NOMO-1 treated with dmso at 0.1 percent for 144 hours (cell line): ENCODE measurements around the gene SOX2.

Experiments
- DNase-seq: peaks from one replicate; lab custom pipeline; 2025; ENCODE audit not compliant: unreplicated experiment; lab: John Stamatoyannopoulos, UW

SOX2 gene

DNA sequence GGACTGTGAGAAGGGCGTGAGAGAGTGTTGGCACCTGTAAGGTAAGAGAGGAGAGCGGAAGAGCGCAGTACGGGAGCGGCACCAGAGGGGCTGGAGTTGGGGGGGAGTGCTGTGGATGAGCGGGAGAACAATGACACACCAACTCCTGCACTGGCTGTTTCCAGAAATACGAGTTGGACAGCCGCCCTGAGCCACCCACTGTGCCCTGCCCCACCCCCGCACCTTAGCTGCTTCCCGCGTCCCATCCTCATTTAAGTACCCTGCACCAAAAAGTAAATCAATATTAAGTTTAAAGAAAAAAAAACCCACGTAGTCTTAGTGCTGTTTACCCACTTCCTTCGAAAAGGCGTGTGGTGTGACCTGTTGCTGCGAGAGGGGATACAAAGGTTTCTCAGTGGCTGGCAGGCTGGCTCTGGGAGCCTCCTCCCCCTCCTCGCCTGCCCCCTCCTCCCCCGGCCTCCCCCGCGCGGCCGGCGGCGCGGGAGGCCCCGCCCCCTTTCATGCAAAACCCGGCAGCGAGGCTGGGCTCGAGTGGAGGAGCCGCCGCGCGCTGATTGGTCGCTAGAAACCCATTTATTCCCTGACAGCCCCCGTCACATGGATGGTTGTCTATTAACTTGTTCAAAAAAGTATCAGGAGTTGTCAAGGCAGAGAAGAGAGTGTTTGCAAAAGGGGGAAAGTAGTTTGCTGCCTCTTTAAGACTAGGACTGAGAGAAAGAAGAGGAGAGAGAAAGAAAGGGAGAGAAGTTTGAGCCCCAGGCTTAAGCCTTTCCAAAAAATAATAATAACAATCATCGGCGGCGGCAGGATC, at the start of gene SOX2:
Gene SOX2, plus strand, starts transcription at position 601 of the 811 bp plus-strand sequence. CDS start 436 bp downstream, outside the sequence.
- DNase-seq, result no peak

DNA sequence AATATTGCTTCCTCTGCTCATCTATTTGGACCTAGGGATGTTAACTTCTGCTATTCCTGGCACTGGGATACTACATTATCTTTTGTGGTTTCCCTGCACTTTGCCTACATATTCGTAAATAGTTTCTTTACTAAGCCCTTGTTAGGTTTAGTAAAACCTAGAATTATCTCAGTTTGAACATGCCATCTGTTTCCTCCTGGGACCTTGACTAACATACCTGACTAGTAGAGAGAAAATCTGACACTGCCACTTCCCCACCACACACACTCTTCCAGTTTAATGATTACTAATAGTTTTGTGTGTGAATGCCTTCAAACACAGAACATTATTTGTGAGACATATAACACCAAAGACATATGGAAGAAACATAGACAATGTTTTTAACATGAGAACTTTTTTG, 28.2 kb upstream of the SOX2 start:
- DNase-seq, result no peak

DNA sequence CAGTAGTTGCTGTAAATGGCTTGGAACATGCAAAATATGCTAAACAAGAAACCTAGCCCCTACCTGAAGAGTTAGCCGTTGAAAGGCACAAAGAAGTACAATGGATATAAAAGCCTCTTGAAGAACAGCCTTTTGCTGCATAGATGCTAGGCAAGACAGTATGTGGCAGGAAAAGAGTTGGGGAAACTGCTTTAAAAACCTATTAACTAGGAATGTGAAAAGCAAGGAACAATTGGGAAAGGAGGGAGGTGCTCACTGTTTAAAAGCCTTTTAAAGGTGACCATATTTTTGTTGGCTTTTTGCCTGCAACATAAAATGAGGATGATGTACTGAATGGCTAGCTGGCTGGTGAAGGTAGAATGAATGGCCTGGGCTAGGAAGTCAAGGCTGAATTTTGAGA, 24.5 kb upstream of the SOX2 start:
- no peak for DNase-seq

DNA sequence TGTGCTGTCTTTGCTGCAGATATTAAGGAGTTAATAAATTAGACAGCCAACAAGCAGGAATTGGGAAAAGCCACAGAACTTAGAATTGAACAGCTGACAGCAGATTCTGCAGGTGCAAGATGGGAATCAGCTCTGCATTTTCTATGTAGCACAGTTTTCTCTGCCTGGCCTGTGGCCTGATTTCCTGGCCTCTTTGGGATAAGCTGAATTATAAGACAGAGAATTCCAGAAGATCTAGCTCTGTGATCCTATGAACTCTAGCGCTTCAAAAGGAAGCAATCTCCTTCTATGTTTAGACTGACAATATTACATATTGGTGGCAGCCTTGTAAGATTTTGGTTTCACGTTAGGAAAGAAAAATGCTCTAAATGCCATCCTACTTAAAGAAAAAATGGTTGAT, 24.0 kb upstream of the SOX2 start:
- no peak for DNase-seq

DNA sequence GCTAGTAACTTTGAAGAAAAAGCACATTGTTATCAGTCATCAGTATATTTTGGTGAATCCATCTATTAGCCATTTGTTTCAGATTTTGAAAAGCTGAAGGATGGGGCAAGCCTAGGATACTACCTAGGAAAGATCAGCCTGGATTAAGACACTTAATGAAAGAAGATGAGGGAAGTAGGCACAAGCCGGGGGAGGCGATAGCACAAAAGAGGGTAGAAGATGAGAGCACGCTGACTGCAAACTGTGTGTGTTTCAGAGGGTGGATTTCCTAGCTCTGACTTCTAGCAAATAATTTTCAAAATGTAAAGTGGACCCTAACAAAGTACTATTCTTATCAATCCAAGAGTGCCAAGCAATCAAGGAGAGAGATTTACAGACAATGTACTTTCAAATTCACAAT, 22.2 kb upstream of the SOX2 start:
- DNase-seq, result no peak

DNA sequence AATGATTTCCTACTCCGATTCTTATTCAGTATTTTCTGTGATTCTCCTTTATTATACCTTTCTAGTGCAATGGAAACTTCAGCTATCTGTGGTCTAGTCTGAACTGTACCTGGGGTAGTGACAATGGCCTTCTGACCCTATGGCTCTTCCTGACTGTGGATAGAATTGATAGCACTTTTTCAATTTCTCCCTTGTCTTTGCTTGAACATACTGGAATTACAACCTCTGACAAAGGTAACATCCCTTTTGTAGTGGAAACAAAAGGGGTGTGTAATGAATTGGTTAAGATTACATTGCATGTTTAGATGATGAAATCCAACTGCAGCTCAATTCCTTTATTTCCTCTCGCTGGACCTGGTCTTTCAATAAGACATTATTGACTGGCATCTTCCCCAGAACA, 21.0 kb upstream of the SOX2 start:
- no peak for DNase-seq

DNA sequence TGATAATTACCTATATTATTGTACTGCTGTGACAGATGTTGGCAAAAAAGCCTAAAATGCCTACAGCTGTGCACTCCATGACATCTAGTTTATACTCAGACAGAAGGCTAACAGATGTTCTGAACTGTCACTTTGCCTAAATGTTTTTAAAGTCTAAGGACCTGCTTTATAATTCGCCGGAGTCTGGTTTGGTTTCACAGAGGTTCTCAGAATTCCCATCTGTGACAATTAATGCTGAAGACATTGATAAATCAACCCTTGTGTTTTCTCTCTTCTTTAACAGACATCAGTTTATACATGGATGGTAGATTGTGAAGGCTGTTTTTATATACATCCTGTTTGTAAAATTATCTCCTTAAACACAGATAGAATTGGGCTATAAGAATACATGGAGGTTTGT, 19.8 kb upstream of the SOX2 start:
- no peak for DNase-seq

DNA sequence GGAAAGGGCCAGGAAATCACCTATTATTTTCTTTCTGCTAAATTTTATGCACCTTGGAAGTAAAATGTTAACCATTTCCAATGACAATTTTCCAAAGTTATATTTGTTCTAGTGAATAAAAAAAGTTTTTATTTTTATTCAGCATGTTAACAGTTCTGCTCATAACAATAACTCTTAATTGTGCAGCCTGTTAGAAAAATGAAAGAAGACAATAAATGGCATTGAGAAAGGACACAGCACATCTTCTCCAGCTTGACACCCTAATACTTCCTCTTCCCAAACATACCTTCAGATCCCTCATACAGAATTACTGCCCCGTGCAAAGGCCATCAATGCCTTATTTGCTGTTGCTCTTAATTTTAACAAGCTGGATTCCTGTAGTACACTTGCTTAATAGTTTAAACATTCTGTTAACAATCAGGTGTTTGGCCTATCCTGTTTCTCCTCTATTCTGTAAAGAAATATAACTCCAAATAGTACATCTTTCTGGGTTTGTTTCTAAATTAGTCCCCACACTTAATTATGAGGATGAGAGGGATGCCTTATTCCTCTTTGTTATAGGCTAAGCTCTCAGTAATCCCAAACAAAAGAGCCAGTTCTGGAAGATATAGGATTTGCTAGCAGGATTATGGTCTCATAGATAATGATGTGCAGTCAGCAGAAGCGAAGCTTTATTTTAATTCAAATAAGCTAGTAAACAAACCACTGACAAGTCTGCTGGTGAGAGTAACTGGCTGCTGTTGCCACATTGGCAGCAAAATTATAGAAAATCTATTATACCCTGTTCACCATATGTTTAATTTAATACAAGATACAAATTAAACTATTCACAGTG, 19.2 kb upstream of the SOX2 start:
- no peak for DNase-seq

DNA sequence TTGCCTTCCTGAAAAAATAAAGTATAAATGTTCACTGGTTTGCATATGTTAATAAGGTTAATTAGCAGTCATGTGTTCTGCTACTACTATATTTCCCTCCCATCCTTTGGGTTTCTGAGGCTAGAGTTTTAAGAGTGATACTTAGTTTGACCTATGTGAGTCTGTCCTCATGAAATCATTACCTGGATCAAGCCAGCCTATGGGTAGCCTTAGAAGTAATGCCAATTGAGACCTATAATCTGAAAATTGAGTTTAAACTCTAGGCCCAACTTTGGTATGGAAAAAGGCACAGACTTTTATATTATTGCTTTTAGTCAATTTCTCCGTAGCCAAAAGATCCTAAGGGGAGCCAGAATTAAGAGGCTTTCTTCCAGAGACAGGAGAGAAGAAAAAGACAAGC, 18.4 kb upstream of the SOX2 start:
- DNase-seq, result no peak

DNA sequence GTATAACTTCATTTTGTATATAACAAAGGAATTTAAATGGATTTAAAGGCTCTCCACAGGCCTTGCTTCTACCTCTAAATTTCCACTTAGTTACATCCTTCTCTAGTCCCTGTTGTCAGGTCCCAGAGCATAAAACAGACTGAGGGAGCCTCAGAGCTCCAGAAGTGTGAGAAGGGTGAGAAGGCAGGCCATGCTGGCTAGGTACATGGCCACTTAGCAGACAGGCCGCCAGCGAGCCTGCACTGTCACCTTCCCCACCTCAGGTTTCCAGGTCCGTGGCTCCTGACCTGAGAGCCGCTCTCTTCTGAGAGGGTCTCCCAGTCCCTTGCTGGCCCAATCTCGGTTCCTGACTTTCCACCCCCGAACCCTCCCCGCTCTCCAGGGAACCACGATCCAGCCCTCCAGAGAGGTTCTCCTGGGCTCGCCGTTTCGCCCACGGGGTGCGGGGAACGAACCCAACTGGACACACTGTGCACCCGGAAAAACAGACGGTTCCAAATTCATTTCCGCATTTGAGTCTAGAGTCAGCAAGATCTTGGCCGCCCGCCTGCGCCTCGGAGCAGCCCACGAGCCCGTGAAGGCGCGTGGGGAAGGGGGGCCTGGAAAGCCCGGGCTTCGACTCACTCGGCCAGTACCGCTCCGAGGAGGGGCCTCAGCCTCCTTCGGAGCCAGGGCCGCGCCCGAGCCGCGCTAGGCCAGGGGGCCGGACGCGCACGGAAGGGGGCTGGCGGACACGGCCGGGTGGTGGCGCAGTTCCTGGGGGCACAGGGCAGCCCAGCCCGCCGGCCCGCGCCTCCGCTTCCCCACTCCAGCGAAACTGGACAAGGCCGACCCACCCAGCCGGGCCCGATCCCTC, 16.7 kb upstream of the SOX2 start:
- DNase-seq, result no peak

DNA sequence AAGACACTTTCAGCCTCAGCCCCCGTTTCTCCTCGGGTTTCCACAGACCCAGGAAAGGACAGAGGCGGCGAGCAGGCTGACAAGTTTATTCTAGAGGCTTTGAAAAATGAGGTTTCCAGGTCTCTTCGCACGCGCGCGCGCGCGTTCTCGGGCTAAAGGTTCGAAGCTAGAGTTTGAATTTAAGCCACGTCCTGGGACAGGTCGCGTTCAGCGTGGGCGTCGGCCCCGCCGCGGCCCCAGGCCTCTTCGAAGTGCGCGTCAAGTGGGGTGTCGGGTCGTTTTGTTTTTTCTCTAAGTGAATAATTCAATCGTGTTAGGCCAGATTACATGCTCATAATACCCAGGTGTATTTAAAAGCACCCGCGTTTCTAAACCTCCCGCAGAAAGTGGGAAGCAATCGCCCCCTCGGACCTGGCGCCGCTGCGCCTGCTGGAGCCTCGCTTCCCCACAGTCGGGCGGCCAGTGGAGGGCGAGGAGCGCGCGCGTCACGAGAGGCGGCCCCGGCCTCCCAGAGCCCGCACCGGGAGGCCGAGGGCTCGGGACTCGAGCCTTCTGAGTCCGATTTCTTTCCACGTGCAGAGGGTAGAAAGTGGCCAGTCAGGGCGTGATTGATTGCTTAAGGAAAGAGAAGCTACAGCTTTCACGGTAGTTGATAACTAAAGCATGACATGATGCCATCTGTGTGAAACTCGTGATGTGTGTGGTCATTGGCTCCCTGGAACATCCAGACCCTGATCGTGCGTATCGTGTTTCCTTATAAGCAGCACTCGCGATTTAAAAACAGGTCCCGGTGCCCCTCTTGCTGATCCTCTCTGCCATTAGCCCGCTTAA, 15.8 kb upstream of the SOX2 start:
- DNase-seq, result no peak

DNA sequence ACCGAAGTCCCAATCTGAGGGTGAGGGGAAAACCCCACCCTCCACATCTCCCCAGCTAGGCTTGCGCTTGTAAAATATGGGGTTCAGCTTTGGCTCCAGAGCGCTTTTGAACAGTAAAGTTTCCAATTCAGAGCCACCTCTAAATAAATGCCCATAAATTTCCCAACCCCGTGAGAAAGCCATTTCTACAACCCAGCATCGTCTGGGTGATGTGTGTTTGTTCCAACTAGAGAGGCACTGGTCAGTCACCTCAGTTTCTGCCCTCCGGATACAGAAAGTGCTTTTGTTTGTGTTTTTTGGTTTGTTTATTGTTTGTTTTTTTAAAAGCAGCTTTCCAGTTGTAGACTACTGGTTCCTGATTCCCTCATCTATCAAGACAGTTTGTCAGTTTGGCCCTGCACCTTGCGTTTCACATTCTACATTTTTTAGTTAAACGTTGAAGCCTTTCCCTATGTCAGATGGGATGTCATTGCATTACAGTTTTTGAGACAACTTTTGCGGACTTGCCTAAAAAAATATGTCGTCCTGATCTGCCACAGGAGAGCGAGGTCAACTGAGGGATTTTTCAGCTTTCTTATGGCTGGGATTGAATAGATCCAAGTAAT, 15.0 kb upstream of the SOX2 start:
- DNase-seq, result no peak

DNA sequence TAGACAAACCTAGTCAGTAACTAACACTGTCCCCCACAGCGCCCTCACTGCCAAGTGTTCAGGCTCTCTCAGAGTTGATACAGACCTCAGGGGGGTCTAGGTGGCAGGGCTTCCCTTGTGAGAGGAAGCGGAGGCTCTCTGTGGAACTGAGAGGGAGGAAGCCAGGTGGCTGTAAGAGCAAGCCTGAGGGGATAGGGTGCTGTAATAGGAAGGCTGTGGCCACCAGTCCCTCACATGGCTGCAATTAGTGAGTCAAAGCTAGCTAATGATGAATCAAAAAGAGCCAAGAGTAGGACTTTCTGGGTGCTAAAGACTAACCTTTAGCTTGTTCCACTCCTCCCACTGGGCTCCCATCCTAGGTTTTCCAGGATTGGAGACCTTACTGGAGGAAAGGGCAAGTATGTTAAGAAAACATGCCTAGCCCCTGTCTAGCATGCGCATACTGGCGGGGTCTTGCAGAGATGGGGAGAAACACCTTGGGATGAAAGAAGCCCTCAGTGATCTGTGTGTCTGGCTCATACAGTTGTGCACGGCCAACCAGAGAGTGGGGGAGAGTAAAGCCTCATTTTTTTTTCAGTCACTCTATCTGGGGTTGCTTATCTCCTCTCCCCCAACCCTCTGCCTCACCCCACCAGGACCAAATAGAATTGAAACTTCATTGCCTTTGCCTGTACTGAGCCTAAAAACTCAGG, 13.3 kb upstream of the SOX2 start:
- no peak for DNase-seq

DNA sequence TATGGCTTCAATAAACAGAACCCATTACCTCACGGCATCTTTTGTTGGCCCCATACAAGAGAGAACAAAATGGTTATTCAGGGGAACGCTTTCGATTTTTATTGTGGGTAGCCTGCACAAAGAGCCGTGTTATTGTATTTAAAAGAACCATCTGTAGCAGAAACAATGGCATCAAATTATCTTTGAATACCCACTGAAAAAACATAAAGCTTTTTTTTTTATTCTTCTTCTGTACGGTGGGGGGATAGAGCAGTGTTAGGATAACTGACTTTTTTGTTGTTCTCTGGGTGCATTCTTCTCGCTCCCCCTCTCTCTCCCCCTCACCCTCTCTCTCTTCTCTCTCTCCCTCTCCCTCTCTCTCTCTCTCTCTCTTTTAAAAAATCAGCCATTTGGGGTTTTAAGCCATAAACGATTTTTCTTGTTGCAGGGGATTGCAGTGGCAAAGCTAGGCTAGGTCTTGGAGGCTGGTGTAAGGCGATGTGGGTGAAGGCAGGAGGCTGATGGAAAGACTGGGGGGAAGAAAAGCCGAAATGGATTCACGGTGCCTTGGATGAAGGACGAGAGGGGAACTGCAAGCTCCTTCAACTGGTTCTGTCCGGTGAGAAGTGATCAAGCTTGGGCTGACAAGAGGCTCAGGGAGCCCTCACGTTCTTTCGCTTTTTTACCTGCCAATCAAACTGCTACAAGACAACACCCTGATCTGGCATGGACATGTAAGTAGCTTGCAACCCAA, 12.4 kb upstream of the SOX2 start:
- no peak for DNase-seq

DNA sequence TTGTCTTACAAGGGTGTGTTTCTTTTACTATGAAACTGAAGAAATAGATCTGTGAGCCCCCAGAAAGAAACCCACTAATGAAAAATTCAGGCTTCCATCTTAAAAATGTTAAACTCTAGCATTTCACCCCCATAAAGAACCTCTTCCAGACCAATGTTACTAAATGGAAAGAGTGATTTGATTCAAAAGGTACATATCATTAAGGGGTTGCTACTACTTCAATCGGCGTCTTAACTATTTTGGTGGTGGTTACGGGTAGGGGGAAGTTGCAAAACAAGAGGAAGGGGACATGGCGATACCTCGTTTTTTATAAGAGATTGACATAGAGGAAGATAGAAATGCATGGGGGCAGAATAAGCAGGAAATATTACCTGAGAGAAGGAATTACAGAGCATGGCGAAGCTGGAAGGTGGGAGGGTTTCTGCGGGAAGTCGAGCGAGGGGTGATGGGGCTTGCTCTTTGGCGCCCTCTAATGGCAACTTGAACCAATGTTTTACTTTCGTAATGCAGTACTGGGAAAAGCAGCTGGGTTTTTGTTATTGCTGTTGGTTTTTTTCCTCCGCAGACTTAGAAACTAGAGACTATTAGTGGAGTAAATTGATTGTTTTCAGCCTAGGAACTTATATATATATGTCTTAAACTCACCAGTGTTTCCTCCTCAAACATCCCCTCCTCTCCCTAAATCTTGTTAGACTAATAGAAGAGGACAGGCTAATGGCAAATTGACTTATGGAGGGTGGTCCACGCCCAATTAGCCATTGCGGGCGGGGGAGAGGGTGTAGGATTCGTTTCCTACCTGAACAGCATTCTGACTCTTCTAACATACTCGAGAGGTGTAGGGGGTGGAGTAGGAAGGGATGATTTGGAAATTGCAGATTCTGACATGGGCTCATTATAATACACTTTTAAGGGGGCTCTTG, 11.3 kb upstream of the SOX2 start:
- peak; percentile 47 for DNase-seq

DNA sequence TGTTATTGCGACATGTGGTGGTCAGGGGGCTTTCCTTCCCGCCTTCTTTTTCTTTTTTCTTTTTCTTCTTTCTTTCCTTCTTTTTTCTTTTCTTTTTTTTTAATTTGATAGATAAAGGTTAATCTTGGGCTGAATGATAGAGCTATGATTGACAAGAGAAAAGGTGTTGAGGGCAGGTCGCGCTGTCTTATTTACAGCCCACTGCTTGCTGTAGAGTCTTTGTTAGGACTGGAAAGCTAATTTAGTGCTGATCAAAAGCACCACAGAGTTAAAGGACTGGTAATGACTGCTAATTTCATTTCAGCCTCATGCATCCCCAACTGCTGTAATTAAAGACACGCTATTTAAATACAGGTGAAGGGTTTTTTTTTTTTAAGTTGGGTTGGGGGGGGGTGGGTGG, 10.6 kb upstream of the SOX2 start:
- DNase-seq, result no peak

DNA sequence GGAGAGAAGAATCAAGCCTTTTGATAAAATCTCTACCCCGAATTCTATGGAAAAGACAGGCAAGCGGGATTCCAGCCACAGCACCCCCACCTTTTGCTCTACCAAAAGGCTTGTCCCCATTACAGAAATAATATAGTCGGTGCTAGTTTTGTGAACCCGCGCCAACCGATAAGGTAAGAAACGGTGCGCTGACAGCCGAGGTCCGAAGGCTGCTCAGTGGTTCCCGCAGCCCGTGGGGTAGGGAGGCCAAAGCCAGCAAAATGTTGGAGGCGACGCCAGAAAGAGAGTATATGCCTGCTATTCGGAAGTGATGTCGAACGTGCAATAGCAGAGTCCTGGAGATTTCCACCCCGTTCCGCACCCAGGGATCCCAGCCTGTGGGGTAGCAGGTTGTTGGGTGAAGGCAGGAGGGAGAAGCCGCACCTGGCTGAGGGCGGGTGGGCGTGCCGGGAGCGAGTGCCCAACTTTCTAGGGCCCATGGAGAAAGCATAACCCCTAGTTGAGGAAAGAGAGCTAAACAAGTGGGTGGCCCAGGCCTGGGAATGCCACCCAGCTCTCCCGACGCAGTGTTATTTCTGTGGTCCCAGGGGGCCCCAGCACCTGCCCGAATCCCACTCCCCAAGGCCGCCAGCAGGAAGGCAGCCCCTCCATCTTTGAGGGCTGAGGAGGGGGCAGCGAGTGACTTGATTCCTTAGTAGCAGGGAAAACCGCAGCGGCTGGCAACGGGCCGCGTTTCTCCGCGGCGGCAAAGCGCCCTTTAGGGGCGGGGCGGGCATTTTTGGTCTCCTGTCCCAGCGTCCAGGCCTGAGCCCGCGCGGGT, 7.9 kb upstream of the SOX2 start:
- DNase-seq, result no peak
